Measurements from ENCODE around the gene LPP. TPM values are rescaled to one million over a fixed set of nuclear protein-coding genes. Genes with fewer than 3 reads are reported as not detected.
"Not testable (repeated sequence)": the region's sequence is repeated elsewhere in the genome, so short reads cannot be mapped to it uniquely, and the experiment has no call there.

Gene LPP
- total RNA-seq, 1 donor from 2014 or later = 132 TPM

DNA sequence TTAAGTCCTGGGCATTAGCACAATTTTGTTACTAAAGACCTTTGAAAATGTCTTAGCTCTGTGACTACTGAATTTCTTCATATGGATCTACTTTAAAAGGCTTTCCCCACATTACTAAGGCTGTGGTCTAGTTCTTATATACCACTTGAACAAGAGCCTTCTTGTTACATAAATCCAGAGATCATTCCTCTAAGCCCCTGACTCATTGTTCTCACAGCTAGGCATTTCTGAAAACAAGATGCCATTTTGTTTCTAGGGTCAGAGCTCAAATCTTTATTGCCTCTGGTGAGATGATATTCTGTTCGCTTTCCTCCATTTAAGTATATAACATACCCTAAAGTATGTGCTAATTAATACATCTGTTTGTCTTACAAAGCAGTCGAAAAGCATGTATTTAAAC lies 29.8 kb upstream of the LPP start:
- Mint-ChIP-seq H3K27ac (no peak overlapping the region), H3K4me1 (peaks cover 5% of the 10 kb centered on the region), H3K9me3 (no peaks in the 10 kb centered on the region), H3K27me3 (ENCODE audit: low read depth) (peaks cover 21% of the 10 kb centered on the region), H3K36me3 (no peaks in the 10 kb centered on the region), H3K4me3 (no peak overlapping the region)
- DNase-seq (ENCODE audit: low spot score in 2 of 2, unreplicated experiment in 2 of 2) = no peak
- TF ChIP-seq CTCF (IDR thresholded peaks at IDR 0.05; ENCODE audit: unreplicated experiment) = no peak

DNA sequence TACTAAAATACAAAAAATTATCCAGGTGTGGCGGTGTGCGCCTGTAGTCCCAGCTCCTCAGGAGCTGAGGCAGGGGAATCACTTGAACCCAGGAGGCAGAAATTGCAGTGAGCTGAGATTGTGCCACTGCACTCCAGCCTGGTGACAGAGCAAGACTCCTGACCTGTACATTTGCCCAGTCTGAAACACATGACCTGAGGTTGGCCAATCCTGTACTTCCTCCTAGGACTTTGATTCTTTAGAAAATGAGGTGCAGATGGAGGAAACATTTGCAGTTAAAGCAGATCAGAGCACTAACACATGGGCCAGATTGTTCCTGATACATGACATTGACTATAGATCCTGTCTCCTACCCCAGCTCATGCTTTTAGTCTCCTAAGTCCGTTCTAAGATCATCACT lies 28.9 kb upstream of the LPP start:
- H3K4me1 Mint-ChIP-seq = peaks cover 5% of the 10 kb centered on the region
- peaks cover 14% of the 10 kb centered on the region for H3K27me3 Mint-ChIP-seq (ENCODE audit: low read depth)
- TF ChIP-seq CTCF (IDR thresholded peaks at IDR 0.05; ENCODE audit: unreplicated experiment) = no peak
- H3K9me3 Mint-ChIP-seq = no peaks in the 10 kb centered on the region
- H3K36me3 Mint-ChIP-seq = no peaks in the 10 kb centered on the region
- H3K27ac Mint-ChIP-seq = no peak overlapping the region
- no peak for DNase-seq (ENCODE audit: low spot score in 2 of 2, unreplicated experiment in 2 of 2)
- no peak overlapping the region for H3K4me3 Mint-ChIP-seq

- Mint-ChIP-seq H3K36me3 (no peaks in the 10 kb centered on the region), H3K4me3 (no peak overlapping the region), H3K9me3 (no peaks in the 10 kb centered on the region), H3K27me3 (ENCODE audit: low read depth) (peaks cover 9% of the 10 kb centered on the region), H3K27ac (no peak overlapping the region), H3K4me1 (peaks cover 5% of the 10 kb centered on the region)
- no peak for TF ChIP-seq CTCF (IDR thresholded peaks at IDR 0.05; ENCODE audit: unreplicated experiment)
- DNase-seq (ENCODE audit: low spot score in 2 of 2, unreplicated experiment in 2 of 2) = no peak
These were observed 27.7 kb upstream of the LPP start for GRCh38 chr3:188126276-188126675.

DNA sequence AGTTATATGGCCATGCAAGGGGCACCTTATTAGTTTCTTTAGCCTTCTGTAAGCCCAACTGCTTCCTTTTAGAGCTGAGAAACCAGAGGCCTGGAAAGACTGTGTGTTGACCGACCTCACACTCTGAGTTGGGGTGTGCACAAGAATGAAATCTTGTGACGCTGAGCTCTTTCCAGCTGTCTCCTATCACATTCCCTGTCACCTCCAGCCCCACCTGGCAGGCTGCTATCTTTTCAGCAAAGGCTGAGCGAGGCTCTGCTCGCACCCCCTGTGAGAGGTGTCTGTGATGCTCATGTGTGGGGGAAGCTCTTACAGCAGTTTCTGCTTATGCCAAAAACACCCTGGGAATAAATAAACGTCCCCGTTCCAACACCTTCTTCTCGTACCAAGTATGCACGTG lies 27.0 kb upstream of the LPP start:
- DNase-seq (ENCODE audit: low spot score in 2 of 2, unreplicated experiment in 2 of 2) = no peak
- Mint-ChIP-seq H3K27ac (no peak overlapping the region), H3K4me1 (peaks cover 5% of the 10 kb centered on the region), H3K4me3 (no peak overlapping the region), H3K27me3 (ENCODE audit: low read depth) (peaks cover 9% of the 10 kb centered on the region), H3K36me3 (no peaks in the 10 kb centered on the region), H3K9me3 (no peaks in the 10 kb centered on the region)
- TF ChIP-seq CTCF (IDR thresholded peaks at IDR 0.05; ENCODE audit: unreplicated experiment) = no peak

- peaks cover 4% of the 10 kb centered on the region for H3K27me3 Mint-ChIP-seq (ENCODE audit: low read depth)
- H3K27ac Mint-ChIP-seq = no peak overlapping the region
- no peak overlapping the region for H3K4me3 Mint-ChIP-seq
- peaks cover 5% of the 10 kb centered on the region for H3K4me1 Mint-ChIP-seq
- no peak for DNase-seq (ENCODE audit: low spot score in 2 of 2, unreplicated experiment in 2 of 2)
- TF ChIP-seq CTCF (IDR thresholded peaks at IDR 0.05; ENCODE audit: unreplicated experiment) = no peak
- peaks cover 3% of the 10 kb centered on the region for H3K9me3 Mint-ChIP-seq
- H3K36me3 Mint-ChIP-seq = no peaks in the 10 kb centered on the region
These were observed 25.1 kb upstream of the LPP start for GRCh38 chr3:188128905-188129304.

DNA sequence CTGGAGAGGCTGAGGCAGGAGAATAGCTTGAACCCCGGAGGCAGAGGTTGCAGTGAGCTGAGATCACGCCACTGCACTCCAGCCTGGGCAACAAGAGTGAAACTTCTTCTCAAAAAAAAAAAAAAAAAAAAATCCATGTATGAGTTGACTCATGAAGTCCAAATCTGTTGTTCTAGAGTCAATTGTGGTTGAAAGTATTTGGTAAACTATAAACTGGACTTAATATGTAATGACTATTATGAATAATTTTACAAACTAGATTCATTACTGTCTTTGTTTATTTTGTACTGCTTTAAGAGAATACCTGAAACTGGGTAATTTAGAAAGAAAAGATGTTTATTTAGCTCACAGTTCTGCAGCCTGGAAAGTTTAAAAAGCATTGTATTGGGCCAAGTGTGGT lies 22.9 kb upstream of the LPP start:
- H3K4me1 Mint-ChIP-seq; H3K9me3 Mint-ChIP-seq; DNase-seq (ENCODE audit: low spot score in 2 of 2, unreplicated experiment in 2 of 2); H3K4me3 Mint-ChIP-seq; H3K27ac Mint-ChIP-seq; H3K36me3 Mint-ChIP-seq: not testable (repeated sequence)
- peaks cover 13% of the 10 kb centered on the region for H3K27me3 Mint-ChIP-seq (ENCODE audit: low read depth)

Data from mesothelial cell of epicardium (in vitro differentiated cells).